ENCODE measurements around the gene GSS.

GRCh38 chr20:34986311-34987287, 31.0 kb upstream of the GSS start:
- TF ChIP-seq GABPA (IDR thresholded peaks at IDR 0.05; ENCODE audit: low read depth) (no peak), CTCF (IDR thresholded peaks at IDR 0.05; ENCODE audit: insufficient read depth, low read length) (no peak)
